ENCODE results near the gene LRP1B. TPM values are rescaled to one million over a fixed set of nuclear protein-coding genes. Genes with fewer than 3 reads are reported as not detected.

Gene LRP1B
- total RNA-seq, 4 donors from 2014 or later: 3.6 to 10.1 (median 6.1) TPM

DNA sequence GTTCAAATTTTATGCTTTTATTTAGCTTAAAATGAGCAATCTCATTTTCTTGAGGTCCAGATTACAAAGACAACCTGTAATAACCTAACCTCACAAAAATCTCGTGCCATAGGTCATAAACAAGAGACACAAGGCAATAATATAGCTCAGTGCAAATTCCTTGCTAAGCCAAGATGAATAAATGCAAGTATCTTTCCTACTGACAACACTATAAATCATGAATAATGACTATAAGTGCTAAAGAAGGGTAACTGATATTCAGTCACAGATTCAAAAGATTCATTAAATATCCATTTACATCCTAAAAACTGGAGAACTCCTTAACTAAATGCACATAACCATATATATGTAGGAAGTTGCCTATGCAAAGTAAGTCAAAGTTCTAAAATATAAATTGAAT, 1641.6 kb downstream of the LRP1B start:
- TF ChIP-seq CTCF (IDR thresholded peaks at IDR 0.05): no peak
- DNase-seq (ENCODE audit: low spot score) (no peak), ATAC-seq (ENCODE audit: low FRiP score) (no peak)

DNA sequence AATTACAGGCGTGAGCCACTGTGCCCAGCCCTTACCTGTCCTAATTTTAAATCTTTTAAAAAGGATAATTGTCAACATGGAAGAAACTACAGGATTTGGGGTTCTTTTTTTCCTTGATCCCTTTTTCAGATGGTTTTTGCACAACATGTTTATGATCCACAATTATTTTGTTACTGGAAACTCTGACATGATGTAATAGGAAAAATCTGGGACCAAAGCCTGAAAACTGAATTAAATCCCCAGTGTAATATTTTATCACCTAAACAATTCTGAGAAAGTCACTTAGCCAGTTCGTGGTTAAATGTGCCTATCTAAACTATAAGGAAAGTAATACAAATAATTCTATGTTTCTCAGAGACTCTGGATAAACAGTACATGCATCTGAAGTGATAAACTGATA, 1649.7 kb downstream of the LRP1B start:
- DNase-seq (ENCODE audit: low spot score): no peak
- ATAC-seq (ENCODE audit: low FRiP score): no peak
- TF ChIP-seq CTCF (IDR thresholded peaks at IDR 0.05): no peak

DNA sequence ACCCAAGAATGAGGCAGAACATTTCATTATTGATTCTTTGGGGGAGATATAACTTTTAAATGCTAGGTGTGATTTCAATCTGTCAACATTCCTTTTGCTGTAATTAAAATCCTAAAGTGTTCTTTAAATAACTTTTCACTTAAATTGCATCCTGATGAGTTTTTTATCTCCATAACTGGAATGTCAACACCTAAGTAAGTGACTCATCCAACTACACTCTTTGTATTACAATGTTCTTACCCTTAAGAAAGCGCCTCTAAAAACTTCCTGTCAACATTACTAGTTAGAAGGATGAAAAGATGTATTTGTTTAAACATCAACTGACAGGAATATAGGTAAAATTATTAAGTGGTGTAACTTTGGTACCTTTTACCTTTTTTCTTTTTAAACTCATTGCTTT, 1657.0 kb downstream of the LRP1B start:
- DNase-seq (ENCODE audit: low spot score) (no peak), ATAC-seq (ENCODE audit: low FRiP score) (no peak)

GRCh38 chr2:140472676-140473075, 1658.1 kb downstream of the LRP1B start:
- no peak for DNase-seq (ENCODE audit: low spot score)
- no peak for ATAC-seq (ENCODE audit: low FRiP score)
- TF ChIP-seq CTCF (IDR thresholded peaks at IDR 0.05): no peak

More for the DNA sequence above, 1657.0 kb downstream of the LRP1B start:
- no peak for TF ChIP-seq CTCF (IDR thresholded peaks at IDR 0.05)

DNA sequence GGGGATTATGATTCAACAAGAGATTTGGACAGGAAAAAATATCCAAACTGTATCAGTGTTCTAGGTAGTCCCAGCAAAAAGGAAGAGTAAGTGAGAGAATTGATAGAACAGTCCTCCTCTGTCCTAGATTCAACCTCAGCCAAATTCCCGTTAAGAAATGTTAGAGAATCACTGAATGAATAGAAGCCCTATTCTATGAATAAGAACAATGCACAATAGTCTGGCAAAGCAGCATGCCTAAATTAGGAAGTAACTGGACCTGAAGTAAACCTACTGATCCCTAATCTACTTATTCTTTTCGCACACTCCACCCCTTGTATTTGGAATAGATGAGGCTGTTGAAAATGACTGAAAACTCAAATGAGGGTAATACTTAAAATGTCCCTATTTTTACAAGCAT, 1665.5 kb downstream of the LRP1B start:
- ATAC-seq (ENCODE audit: low FRiP score): no peak
- no peak for DNase-seq (ENCODE audit: low spot score)
- no peak for TF ChIP-seq CTCF (IDR thresholded peaks at IDR 0.05)

GRCh38 chr2:140462990-140463389, 1667.8 kb downstream of the LRP1B start:
- ATAC-seq (ENCODE audit: low FRiP score) (no peak), DNase-seq (ENCODE audit: low spot score) (no peak)
- TF ChIP-seq CTCF (IDR thresholded peaks at IDR 0.05): no peak

DNA sequence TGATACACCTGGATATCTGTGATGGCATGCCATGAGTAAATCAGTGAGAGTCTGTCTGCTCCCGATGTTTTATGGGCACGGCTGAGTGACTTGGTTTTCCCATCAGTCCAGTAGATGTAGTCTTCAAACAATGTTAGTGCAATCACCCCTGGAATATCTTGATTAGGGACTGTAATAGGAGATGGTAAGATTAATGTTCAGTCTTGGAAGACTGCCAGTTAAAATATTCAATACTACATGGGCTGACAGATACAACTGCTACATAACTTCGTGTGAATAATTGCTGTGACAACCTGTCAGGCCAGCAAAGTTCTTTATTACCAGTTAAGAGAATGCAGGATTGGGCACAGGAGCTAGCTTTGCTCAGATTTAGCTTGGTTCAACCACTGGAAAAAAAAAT, 1673.3 kb downstream of the LRP1B start:
- no peak for ATAC-seq (ENCODE audit: low FRiP score)
- no peak for TF ChIP-seq CTCF (IDR thresholded peaks at IDR 0.05)
- DNase-seq (ENCODE audit: low spot score): no peak

Measured in omental fat pad (tissue), 4 donors.